GM23248 (cell line): ENCODE data around the gene FDXR.

ENCODE experiments used
- EZH2 ChIP-seq: fragments of 200-600 bp; sonication (generic); IDR thresholded peaks from 2 replicates; pipeline ENCODE4 v1.6.1; 2018; ENCODE audit warnings: antibody characterized with exemption, mild to moderate bottlenecking; ENCODE audit not compliant: insufficient read depth, poor library complexity, severe bottlenecking
- EZH2phosphoT487 ChIP-seq: fragments of 200-600 bp; sonication (generic); IDR thresholded peaks from 2 replicates; pipeline ENCODE4 v1.6.1; 2018; ENCODE audit warnings: antibody characterized with exemption, moderate library complexity, mild to moderate bottlenecking, low read depth; ENCODE audit not compliant: insufficient read depth

DNA sequence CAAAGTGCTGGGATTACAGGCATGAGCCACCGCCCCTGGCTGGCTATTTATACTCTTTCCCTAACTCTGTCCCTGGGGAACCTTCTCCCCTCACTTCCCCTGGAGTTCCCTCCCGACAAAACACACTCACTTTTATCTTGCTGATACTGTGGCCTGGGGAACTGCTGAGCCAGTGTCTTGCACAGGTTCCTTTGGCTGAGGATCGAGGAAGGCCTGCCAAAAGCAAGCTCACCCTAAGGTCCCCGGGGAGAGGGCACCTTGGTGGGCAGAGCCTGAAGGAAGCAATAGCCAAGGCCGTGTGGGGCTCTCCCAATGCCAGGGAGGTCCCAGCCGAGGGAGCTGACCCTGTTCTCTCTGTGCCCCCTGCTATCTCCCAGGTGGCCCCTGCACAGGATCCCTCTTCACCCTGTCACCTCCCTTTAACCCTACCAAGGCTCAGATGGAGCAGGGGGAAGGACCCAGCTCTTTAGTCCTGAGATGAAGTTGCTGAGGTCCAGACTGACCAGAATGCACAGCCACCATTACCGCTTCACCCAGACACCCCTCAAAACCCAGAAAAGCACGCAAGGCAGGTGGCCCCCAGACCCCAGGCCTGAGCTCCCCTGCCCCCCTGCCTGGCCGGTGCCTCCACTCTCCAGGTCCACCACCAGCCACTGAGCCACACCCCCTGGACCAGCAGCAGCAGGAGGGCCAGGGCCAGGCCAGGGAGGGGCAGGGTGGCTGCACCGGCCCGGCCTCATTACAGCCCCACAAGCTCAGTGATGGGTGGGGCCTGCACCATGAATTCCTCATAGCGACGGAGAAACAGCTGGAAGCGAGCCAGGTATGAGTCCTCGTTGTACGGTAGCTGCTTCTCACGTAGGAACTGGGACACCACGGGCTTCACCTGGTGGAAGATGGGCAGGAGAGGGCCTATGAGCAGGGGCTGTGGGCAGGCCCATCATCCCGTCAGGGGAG is 5.1 kb upstream of the FDXR start:
- TF ChIP-seq EZH2 (no peak), EZH2phosphoT487 (no peak)
